Measurements from ENCODE around the gene KPNA1. TPM values are rescaled to one million over a fixed set of nuclear protein-coding genes. Genes with fewer than 3 reads are reported as not detected.
A peak's percentile ranks its signal among the peaks of the same experiment; 100 is the strongest.
"Not testable (repeated sequence)": the region's sequence is repeated elsewhere in the genome, so short reads cannot be mapped to it uniquely, and the experiment has no call there.

The KPNA1 gene
- total RNA-seq, 1 experiment from 2014 or later, result 104 TPM

DNA sequence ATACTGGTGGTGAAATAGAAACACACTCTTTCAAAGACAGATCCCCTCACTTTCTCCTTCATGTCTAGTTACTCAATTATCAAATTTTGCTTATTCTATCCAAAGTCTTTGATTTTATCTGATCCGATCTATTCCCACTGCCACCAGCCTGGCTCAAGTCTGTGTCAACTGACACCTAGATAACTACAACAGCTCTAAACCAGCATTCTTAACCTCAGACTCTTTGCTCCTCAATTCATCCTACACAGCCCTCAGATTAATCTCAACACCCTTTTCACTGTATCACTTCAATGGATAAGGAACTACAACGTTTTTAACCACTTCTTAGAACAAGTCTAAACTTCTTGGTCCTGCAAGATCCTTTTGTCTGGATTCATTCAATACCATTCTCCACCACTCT is 9.1 kb downstream of the KPNA1 start:
- intact Hi-C loops (cut with micrococcal nuclease), result no loop called here

DNA sequence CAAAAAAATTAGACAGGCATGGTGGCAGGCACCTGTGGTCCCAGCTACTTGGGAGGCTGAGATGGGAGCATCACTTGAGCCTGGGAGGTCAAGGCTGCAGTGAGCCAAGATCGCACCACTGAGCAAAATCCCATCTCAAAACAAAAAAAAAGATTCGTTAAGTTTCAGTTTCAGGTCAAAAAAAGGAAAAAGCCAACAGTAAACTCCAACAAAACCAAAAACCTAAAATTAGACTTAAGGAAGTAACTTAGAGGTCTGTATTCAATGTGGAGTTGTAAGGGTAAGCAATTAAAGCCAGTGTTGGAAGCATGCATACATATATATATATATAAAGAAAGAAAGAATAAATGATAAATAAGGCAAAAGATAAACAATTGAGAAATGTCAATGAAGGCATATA is 11.8 kb downstream of the KPNA1 start:
- intact Hi-C loops (cut with micrococcal nuclease), result no loop called here
- POLR2A ChIA-PET, result interaction anchor here (6.8 kb wide), 2 partner anchors 10 to 20 kb away, joined by 57 to 61 read pairs; partner anchors contain the start of gene KPNA1

More for the DNA sequence above, 9.1 kb downstream of the KPNA1 start:
- Mint-ChIP-seq H3K4me3 (ENCODE audit: unreplicated experiment) (no peak overlapping the region), H3K27me3 (ENCODE audit: insufficient read depth, unreplicated experiment) (no peaks in the 10 kb centered on the region), H3K36me3 (ENCODE audit: insufficient read depth, unreplicated experiment) (no peaks in the 10 kb centered on the region), H3K27ac (ENCODE audit: low read depth, unreplicated experiment) (peak overlapping the region; percentile 1), H3K9me3 (ENCODE audit: unreplicated experiment) (no peaks in the 10 kb centered on the region), H3K4me1 (ENCODE audit: insufficient read depth, unreplicated experiment) (peaks cover 49% of the 10 kb centered on the region)
- DNase-seq (ENCODE audit: unreplicated experiment), result no peak
- TF ChIP-seq, protein P1, sequence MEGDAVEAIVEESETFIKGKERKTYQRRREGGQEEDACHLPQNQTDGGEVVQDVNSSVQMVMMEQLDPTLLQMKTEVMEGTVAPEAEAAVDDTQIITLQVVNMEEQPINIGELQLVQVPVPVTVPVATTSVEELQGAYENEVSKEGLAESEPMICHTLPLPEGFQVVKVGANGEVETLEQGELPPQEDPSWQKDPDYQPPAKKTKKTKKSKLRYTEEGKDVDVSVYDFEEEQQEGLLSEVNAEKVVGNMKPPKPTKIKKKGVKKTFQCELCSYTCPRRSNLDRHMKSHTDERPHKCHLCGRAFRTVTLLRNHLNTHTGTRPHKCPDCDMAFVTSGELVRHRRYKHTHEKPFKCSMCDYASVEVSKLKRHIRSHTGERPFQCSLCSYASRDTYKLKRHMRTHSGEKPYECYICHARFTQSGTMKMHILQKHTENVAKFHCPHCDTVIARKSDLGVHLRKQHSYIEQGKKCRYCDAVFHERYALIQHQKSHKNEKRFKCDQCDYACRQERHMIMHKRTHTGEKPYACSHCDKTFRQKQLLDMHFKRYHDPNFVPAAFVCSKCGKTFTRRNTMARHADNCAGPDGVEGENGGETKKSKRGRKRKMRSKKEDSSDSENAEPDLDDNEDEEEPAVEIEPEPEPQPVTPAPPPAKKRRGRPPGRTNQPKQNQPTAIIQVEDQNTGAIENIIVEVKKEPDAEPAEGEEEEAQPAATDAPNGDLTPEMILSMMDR (IDR thresholded peaks at IDR 0.05; ENCODE audit: unreplicated experiment), result no peak
- POLR2A ChIA-PET, result interaction anchor here (0.6 to 5.9 kb wide), 3 partner anchors 7 to 20 kb away, joined by 3 to 47 read pairs (median 4); no protein-coding TSS in a partner anchor
- BruUV-seq (replicated peaks), result no TSS peak
- CTCF ChIA-PET, result no interaction called here

DNA sequence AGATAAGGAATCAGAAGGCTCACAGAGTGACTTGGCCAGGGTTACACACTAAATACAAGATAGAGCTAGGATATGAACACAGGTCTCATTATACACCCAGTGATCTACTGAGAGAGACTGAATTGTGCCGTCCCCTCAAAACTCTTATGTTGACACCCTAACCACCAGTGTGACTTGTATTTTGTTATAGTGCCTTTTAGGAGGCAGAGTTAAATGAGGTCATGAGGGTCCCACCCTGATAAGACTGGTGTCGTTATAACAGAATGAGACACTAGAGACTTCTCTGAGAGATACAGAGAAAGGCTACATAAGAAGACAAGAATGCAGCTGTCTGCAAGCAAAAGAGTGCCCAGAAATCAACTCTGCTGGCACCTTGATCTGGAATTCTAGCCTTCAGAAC is 12.6 kb downstream of the KPNA1 start:
- Mint-ChIP-seq H3K9me3 (ENCODE audit: unreplicated experiment) (no peaks in the 10 kb centered on the region), H3K27ac (ENCODE audit: low read depth, unreplicated experiment) (peak overlapping the region; percentile 23), H3K4me1 (ENCODE audit: insufficient read depth, unreplicated experiment) (peaks cover 48% of the 10 kb centered on the region), H3K36me3 (ENCODE audit: insufficient read depth, unreplicated experiment) (no peaks in the 10 kb centered on the region), H3K27me3 (ENCODE audit: insufficient read depth, unreplicated experiment) (no peaks in the 10 kb centered on the region), H3K4me3 (ENCODE audit: unreplicated experiment) (no peak overlapping the region)
- DNase-seq (ENCODE audit: unreplicated experiment), result no peak
- POLR2A ChIA-PET, result interaction anchor here (0.5 to 6.8 kb wide), 3 partner anchors 11 to 955 kb away, joined by 3 to 61 read pairs (median 57); partner anchors contain the start of gene KPNA1
- TF ChIP-seq, protein P1 (IDR thresholded peaks at IDR 0.05; ENCODE audit: unreplicated experiment), result no peak
- CTCF ChIA-PET, result no interaction called here
- BruUV-seq (replicated peaks), result no TSS peak
- intact Hi-C loops (cut with micrococcal nuclease), result no loop called here

More for the DNA sequence above, 11.8 kb downstream of the KPNA1 start:
- BruUV-seq (replicated peaks), result no TSS peak
- Mint-ChIP-seq H3K27me3 (ENCODE audit: insufficient read depth, unreplicated experiment) (no peaks in the 10 kb centered on the region), H3K4me3 (ENCODE audit: unreplicated experiment) (no peak overlapping the region), H3K27ac (ENCODE audit: low read depth, unreplicated experiment) (no peak overlapping the region), H3K9me3 (ENCODE audit: unreplicated experiment) (no peaks in the 10 kb centered on the region), H3K4me1 (ENCODE audit: insufficient read depth, unreplicated experiment) (peaks cover 40% of the 10 kb centered on the region), H3K36me3 (ENCODE audit: insufficient read depth, unreplicated experiment) (no peaks in the 10 kb centered on the region)
- TF ChIP-seq, protein P1 (IDR thresholded peaks at IDR 0.05; ENCODE audit: unreplicated experiment), result no peak
- DNase-seq (ENCODE audit: unreplicated experiment), result no peak
- CTCF ChIA-PET, result interaction anchor here (0.7 kb wide), 1 partner anchor 9 kb away, joined by 3 read pairs; no protein-coding TSS in a partner anchor

DNA sequence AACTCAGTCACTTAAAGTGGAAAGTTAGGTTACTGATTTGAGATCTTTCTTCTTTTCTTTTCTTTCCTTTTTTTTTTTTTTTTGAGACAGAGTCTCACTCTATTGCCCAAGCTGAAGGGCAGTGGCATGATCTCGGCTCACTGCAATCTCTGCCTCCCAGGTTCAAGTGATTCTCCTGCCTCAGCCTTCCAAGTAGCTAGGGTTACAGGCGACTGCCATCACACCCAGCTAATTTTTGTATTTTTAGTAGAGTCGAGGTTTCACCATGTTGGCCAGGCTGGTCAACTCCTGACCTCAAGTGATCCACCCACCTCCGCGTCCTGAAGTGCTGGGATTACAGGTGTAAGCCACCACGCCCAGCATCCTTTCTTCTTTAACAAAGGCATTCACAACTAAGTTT is 13.8 kb downstream of the KPNA1 start:
- POLR2A ChIA-PET, result interaction anchor here (0.6 to 6.8 kb wide), 4 partner anchors 7 to 702 kb away, joined by 3 to 61 read pairs (median 52); partner anchors contain the start of gene KPNA1
- H3K4me3 Mint-ChIP-seq (ENCODE audit: unreplicated experiment); H3K27me3 Mint-ChIP-seq (ENCODE audit: insufficient read depth, unreplicated experiment); BruUV-seq (replicated peaks); H3K36me3 Mint-ChIP-seq (ENCODE audit: insufficient read depth, unreplicated experiment); CTCF ChIA-PET; intact Hi-C loops (cut with micrococcal nuclease); DNase-seq (ENCODE audit: unreplicated experiment); H3K9me3 Mint-ChIP-seq (ENCODE audit: unreplicated experiment): not testable (repeated sequence)
- peaks cover 55% of the 10 kb centered on the region for H3K4me1 Mint-ChIP-seq (ENCODE audit: insufficient read depth, unreplicated experiment)
- H3K27ac Mint-ChIP-seq (ENCODE audit: low read depth, unreplicated experiment), result peak overlapping the region; percentile 16

Data from MCF 10A (cell line).